GM12875 (cell line): ENCODE results near the gene STK10.
A peak's percentile ranks its signal among the peaks of the same experiment; 100 is the strongest.

Source experiments
- H3K4me3 ChIP-seq: one replicate; pipeline ENCODE4 v1.5.1; 2011; ENCODE audit warnings: low read depth, low read length, control low read depth
- CTCF ChIP-seq: IDR thresholded peaks from 2 replicates; pipeline ENCODE4 v1.5.1; 2011; ENCODE audit warnings: low read depth, mild to moderate bottlenecking, control low read depth, inconsistent platforms, low read length, moderate library complexity, borderline replicate concordance; ENCODE audit not compliant: insufficient read depth

Gene STK10

GRCh38 chr5:172127581-172127980 lies 60.4 kb downstream of the STK10 start:
- H3K4me3 ChIP-seq: no peak overlapping the region
- TF ChIP-seq CTCF: no peak

- no peak for TF ChIP-seq CTCF
- no peak overlapping the region for H3K4me3 ChIP-seq
Observed at GRCh38 chr5:172123269-172123692, 64.7 kb downstream of the STK10 start.

GRCh38 chr5:172119921-172120688 lies 67.9 kb downstream of the STK10 start:
- H3K4me3 ChIP-seq: no peak overlapping the region
- no peak for TF ChIP-seq CTCF

- TF ChIP-seq CTCF: no peak
- H3K4me3 ChIP-seq: no peak overlapping the region
Observed at GRCh38 chr5:172118891-172119290, 69.1 kb downstream of the STK10 start.

- no peak for TF ChIP-seq CTCF
- H3K4me3 ChIP-seq: no peak overlapping the region
Observed at GRCh38 chr5:172117977-172118701, 69.9 kb downstream of the STK10 start.

- peak overlapping the region; percentile 37 for H3K4me3 ChIP-seq
- TF ChIP-seq CTCF: no peak
Observed at GRCh38 chr5:172115541-172115982, 72.5 kb downstream of the STK10 start.
